ENCODE measurements around the gene PTGES3L. TPM values are rescaled to one million over a fixed set of nuclear protein-coding genes. Genes with fewer than 3 reads are reported as not detected.

The PTGES3L gene
- 1.3 TPM for polyA plus RNA-seq (2013, experiment 1 of 2)
- polyA plus RNA-seq (2013, experiment 2 of 2) = 1.2 TPM

DNA sequence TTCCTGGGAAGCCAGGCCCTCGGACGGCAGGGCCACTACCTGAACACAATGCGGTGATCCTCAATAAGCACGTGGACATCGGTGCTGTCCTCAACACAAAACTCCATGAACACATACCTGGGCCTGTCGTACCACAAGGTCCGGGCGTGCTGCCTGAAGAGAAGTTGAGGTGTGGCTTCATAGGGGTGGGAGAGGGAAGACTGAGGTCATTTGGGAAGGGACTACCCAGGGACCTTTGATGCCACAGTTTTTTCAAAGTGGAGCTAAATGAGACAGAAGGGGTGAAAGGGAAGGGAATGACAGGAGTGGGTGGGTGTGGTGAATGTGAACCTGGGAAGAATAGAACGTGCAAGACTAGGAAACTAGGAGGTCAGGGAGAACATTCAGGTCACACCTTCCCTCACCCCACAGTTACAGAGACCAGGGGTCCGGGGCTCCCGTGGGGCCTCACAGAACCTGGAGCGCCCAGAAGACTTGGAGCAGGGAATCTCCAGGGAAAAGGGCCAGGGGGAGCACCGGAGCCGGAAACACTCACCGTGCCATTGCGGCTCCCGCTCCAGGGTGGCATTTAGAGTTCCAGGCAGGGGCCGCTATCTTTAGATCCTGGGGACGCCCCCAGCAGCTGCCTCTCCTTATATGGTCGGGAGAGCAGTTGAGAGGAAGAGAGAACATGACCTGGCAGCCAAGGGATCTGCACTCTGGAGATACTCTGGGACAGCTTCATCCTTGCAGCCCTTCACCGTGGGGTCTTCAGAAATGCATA lies at the start of gene PTGES3L:
PTGES3L (minus strand) TSS at position 570 of the 763 bp plus-strand sequence; CDS start at position 543, 27 bp downstream.
- Histone ChIP-seq H3K9me3 (ENCODE audit: control insufficient read depth, low read length) (no peaks in the 10 kb centered on the region), H3K79me1 (replicated peaks; ENCODE audit: low read length, poor library complexity, severe bottlenecking) (peaks cover 2% of the 10 kb centered on the region), H3K4me2 (ENCODE audit: low read length, poor library complexity, severe bottlenecking) (peak within 1 kb of the TSS; percentile 81), H3K9ac (ENCODE audit: low read length) (peak within 1 kb of the TSS; percentile 80), H2AFZ (ENCODE audit: low read depth, low read length) (peak within 1 kb of the TSS; percentile 93), H2BK15ac (ENCODE audit: low read depth, poor library complexity, severe bottlenecking) (peak within 1 kb of the TSS; percentile 91), H2AK5ac (ENCODE audit: low read length, severe bottlenecking) (no peak within 1 kb of the TSS), H2BK12ac (ENCODE audit: low read length in 2 of 2) (peak within 1 kb of the TSS in 1 of 2 experiments; percentile 49), H4K8ac (ENCODE audit: low read length) (peak within 1 kb of the TSS; percentile 86), H2BK5ac (ENCODE audit: low read depth, low read length, poor library complexity, severe bottlenecking) (peak within 1 kb of the TSS; percentile 71), H3K4me1 (ENCODE audit: control insufficient read depth, insufficient read depth, low read depth, low read length) (peaks cover 10% of the 10 kb centered on the region), H3K14ac (ENCODE audit: low read length in 2 of 2) (peak within 1 kb of the TSS in 1 of 2 experiments; percentile 92), H3K23ac (ENCODE audit: low read length in 2 of 2) (peak within 1 kb of the TSS; percentile 37 to 94), H3K18ac (ENCODE audit: low read depth in 1 of 2, low read length in 2 of 2) (peak within 1 kb of the TSS; percentile 65 to 90), H2BK120ac (ENCODE audit: low read depth, low read length) (peak within 1 kb of the TSS; percentile 78), H3K27ac (ENCODE audit: low read length, poor library complexity, severe bottlenecking) (peak within 1 kb of the TSS; percentile 55), H3K4ac (ENCODE audit: low read depth in 1 of 2, low read length in 2 of 2) (peak within 1 kb of the TSS; percentile 93 to 95), H3K4me3 (ENCODE audit: insufficient read depth in 1 of 2, low read depth in 1 of 2, low read length in 2 of 2) (peak within 1 kb of the TSS; percentile 91 to 97), H3K27me3 (ENCODE audit: control insufficient read depth in 1 of 2, insufficient read depth in 1 of 2, low read length in 2 of 2) (no peaks in the 10 kb centered on the region), H4K91ac (ENCODE audit: low read length) (peak within 1 kb of the TSS; percentile 43), H3K36me3 (ENCODE audit: control insufficient read depth in 1 of 2, insufficient read depth in 2 of 2, low read depth in 1 of 2, low read length in 2 of 2) (no peaks in the 10 kb centered on the region)
- WGBS = 47% methylated on average over 20 of the region's 21 CpGs
- peak; percentile 81 for DNase-seq

DNA sequence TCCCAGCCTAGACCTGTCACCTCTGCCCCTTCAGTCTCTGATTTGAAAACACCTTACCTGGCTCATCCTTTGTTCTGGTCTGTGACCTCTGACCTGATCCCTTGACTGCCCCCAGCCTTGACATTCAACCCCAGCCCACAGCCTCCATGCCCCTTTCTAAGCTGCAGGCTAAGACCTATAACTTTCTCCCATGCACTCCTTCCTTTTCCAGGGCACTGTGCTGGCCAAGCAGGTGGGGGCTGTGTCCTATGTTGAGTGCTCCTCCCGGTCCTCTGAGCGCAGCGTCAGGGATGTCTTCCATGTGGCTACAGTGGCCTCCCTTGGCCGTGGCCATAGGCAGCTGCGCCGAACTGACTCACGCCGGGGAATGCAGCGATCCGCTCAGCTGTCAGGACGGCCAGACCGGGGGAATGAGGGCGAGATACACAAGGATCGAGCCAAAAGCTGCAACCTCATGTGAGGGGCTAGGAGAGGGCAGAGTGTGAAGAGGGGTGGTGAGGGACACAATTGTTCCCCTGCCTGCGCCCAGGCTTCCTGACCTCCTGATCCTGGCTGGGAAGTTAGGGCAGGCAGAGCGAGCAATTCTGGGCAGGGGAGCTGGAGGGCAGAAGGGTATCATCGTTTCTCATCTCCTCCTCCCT lies 48.5 kb upstream of the PTGES3L start:
- Histone ChIP-seq H2AFZ (ENCODE audit: low read depth, low read length) (no peak overlapping the region), H2BK15ac (ENCODE audit: low read depth, poor library complexity, severe bottlenecking) (no peak overlapping the region), H3K23ac (ENCODE audit: low read length in 2 of 2) (no peak overlapping the region), H4K8ac (ENCODE audit: low read length) (no peak overlapping the region), H3K9me3 (ENCODE audit: control insufficient read depth, low read length) (no peaks in the 10 kb centered on the region), H3K18ac (ENCODE audit: low read depth in 1 of 2, low read length in 2 of 2) (no peak overlapping the region), H3K79me1 (replicated peaks; ENCODE audit: low read length, poor library complexity, severe bottlenecking) (no peaks in the 10 kb centered on the region), H4K91ac (ENCODE audit: low read length) (no peak overlapping the region), H3K27ac (ENCODE audit: low read length, poor library complexity, severe bottlenecking) (no peak overlapping the region), H2BK12ac (ENCODE audit: low read length in 2 of 2) (no peak overlapping the region), H3K9ac (ENCODE audit: low read length) (no peak overlapping the region), H3K36me3 (ENCODE audit: control insufficient read depth in 1 of 2, insufficient read depth in 2 of 2, low read depth in 1 of 2, low read length in 2 of 2) (no peaks in the 10 kb centered on the region), H2AK5ac (ENCODE audit: low read length, severe bottlenecking) (no peak overlapping the region), H3K14ac (ENCODE audit: low read length in 2 of 2) (no peak overlapping the region), H2BK120ac (ENCODE audit: low read depth, low read length) (no peak overlapping the region), H3K4me1 (ENCODE audit: control insufficient read depth, insufficient read depth, low read depth, low read length) (peaks cover 5% of the 10 kb centered on the region), H3K4me3 (ENCODE audit: insufficient read depth in 1 of 2, low read depth in 1 of 2, low read length in 2 of 2) (no peak overlapping the region), H3K4me2 (ENCODE audit: low read length, poor library complexity, severe bottlenecking) (no peak overlapping the region), H3K27me3 (ENCODE audit: control insufficient read depth in 1 of 2, insufficient read depth in 1 of 2, low read length in 2 of 2) (no peaks in the 10 kb centered on the region), H3K4ac (ENCODE audit: low read depth in 1 of 2, low read length in 2 of 2) (no peak overlapping the region), H2BK5ac (ENCODE audit: low read depth, low read length, poor library complexity, severe bottlenecking) (no peak overlapping the region)
- 94% methylated on average over 15 of the region's 17 CpGs for WGBS
- DNase-seq = no peak

DNA sequence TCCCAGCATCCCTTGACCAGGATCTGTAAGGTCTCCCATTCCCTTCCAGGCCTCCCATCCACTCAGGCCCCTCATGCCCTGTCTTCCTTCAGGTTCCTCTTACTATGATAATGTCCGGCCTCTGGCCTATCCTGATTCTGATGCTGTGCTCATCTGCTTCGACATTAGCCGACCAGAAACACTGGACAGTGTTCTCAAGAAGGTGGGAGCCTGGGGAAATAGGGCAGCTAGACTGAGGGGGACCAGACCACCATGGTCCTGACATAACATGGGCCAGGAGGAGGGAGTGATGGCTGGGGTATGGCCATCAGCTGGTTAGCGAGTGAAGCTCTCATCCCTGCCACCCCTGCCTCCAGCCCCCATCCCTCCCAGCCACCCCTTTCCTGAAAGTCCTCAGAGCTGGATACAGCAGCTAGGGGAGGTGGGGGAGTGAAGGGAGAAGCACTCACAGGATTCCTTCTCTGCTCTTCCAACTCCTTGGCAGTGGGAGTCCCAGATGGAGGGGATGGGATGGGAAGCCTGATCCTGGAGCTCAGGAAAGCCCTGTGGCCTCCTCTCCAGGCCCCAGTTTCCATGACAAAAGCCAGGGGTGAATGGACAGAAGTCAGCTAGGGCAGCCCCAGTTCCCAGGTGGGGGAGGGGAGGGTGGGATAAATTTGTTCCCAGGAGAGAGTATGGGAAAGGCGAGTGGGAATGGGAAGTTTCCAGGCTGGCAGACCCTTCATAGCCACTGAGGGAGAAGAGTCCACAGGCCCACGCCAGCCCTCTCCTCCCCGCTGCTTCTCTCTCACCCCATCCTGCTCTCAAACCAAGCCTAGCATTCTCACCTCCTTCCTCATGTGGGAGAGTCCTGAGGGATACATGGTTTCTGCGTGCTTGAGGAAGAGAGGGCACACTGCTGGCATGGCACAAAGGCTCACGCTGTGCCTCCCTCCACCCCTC lies 47.5 kb upstream of the PTGES3L start:
- DNase-seq = no peak
- Histone ChIP-seq H3K4me2 (ENCODE audit: low read length, poor library complexity, severe bottlenecking) (no peak overlapping the region), H3K36me3 (ENCODE audit: control insufficient read depth in 1 of 2, insufficient read depth in 2 of 2, low read depth in 1 of 2, low read length in 2 of 2) (no peaks in the 10 kb centered on the region), H3K79me1 (replicated peaks; ENCODE audit: low read length, poor library complexity, severe bottlenecking) (no peaks in the 10 kb centered on the region), H3K18ac (ENCODE audit: low read depth in 1 of 2, low read length in 2 of 2) (no peak overlapping the region), H2BK120ac (ENCODE audit: low read depth, low read length) (no peak overlapping the region), H3K23ac (ENCODE audit: low read length in 2 of 2) (no peak overlapping the region), H2AK5ac (ENCODE audit: low read length, severe bottlenecking) (no peak overlapping the region), H3K9ac (ENCODE audit: low read length) (no peak overlapping the region), H3K14ac (ENCODE audit: low read length in 2 of 2) (no peak overlapping the region), H2BK15ac (ENCODE audit: low read depth, poor library complexity, severe bottlenecking) (no peak overlapping the region), H2BK12ac (ENCODE audit: low read length in 2 of 2) (no peak overlapping the region), H4K8ac (ENCODE audit: low read length) (no peak overlapping the region), H2AFZ (ENCODE audit: low read depth, low read length) (no peak overlapping the region), H3K27ac (ENCODE audit: low read length, poor library complexity, severe bottlenecking) (no peak overlapping the region), H3K27me3 (ENCODE audit: control insufficient read depth in 1 of 2, insufficient read depth in 1 of 2, low read length in 2 of 2) (no peaks in the 10 kb centered on the region), H3K4ac (ENCODE audit: low read depth in 1 of 2, low read length in 2 of 2) (no peak overlapping the region), H2BK5ac (ENCODE audit: low read depth, low read length, poor library complexity, severe bottlenecking) (no peak overlapping the region), H3K9me3 (ENCODE audit: control insufficient read depth, low read length) (no peaks in the 10 kb centered on the region), H4K91ac (ENCODE audit: low read length) (no peak overlapping the region), H3K4me1 (ENCODE audit: control insufficient read depth, insufficient read depth, low read depth, low read length) (peaks cover 5% of the 10 kb centered on the region), H3K4me3 (ENCODE audit: insufficient read depth in 1 of 2, low read depth in 1 of 2, low read length in 2 of 2) (no peak overlapping the region)
- 92% methylated on average over 6 of the region's 9 CpGs for WGBS
